Measurements from ENCODE around the gene GNAZ. TPM values are rescaled to one million over a fixed set of nuclear protein-coding genes. Genes with fewer than 3 reads are reported as not detected.
A peak's percentile ranks its signal among the peaks of the same experiment; 100 is the strongest.

Gene GNAZ
- total and polyA plus RNA-seq, 9 donors = 3.0 to 4.8 (median 3.7) TPM

DNA sequence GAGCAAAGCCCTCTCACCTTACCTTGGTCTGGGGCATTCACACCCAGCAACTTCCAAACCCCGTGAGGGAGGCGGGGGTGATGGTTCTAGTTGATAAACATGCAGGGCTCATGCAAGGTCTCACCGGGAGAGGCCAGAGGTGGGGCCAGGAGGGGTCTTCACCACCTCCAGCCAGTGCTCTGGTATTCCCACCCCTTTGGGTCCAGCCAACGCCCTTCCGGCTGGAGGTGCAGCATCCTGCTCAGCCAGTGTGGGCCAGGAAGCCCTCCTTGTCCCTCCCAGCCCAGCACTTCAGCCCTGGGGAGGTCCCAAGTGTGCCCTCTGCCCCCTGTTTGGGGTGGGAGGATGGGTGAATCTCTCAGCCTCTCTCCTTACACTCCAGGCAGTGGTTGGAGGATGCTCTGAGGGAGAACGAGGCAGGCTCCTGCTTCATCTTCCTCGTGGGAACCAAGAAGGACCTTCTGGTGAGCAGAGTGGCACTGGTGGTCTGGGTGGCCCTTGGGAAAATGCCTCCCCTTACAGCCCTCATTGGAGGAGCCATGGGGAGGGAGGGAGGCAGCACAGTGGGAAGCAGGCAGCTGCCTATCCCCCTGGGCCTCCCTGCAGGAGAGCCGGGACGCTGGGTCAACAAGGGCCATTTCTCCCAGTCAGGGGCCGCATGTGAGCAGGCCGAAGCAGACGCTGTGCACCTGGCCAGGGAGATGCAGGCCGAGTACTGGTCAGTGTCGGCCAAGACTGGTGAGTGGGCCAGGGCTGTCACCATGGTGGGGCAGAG is 88.4 kb downstream of the GNAZ start:
- Histone ChIP-seq H3K4me3 (ENCODE audit: low read length) (no peak overlapping the region), H3K9me3 (replicated peaks; ENCODE audit: control insufficient read depth, low read depth, low read length) (no peaks in the 10 kb centered on the region), H3K27ac (ENCODE audit: low read length) (no peak overlapping the region), H3K27me3 (ENCODE audit: control insufficient read depth, insufficient read depth, low read length) (peaks cover 4% of the 10 kb centered on the region), H3K36me3 (ENCODE audit: control insufficient read depth, insufficient read depth, low read length) (no peaks in the 10 kb centered on the region), H3K4me1 (ENCODE audit: control insufficient read depth, insufficient read depth, low read length) (peaks cover 3% of the 10 kb centered on the region)
- 78% methylated on average over 9 of the region's 14 CpGs for WGBS (ENCODE audit: insufficient coverage)
- no peak for DNase-seq

DNA sequence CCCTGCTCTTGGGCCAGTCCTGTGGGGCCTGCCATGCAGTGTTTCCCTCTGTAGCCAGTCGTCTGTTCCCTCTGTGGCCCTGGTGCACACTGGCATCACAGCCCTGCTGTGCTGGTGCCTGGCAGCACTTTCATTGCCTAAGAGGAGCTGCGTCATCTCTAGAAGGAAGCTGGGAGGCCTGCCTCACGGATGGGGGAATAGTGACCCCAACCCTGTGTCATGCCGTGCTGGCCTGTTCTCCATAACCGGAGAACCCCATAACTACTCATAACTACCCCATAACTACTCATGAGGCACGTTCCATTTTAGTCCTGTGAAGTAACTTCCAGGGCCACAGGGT is 88.9 kb downstream of the GNAZ start:
- WGBS (ENCODE audit: insufficient coverage) = 83% methylated on average over 5 of the region's 6 CpGs
- no peaks in the 10 kb centered on the region for H3K36me3 ChIP-seq (ENCODE audit: control insufficient read depth, insufficient read depth, low read length)
- H3K27me3 ChIP-seq (ENCODE audit: control insufficient read depth, insufficient read depth, low read length) = peaks cover 4% of the 10 kb centered on the region
- H3K9me3 ChIP-seq (replicated peaks; ENCODE audit: control insufficient read depth, low read depth, low read length) = no peaks in the 10 kb centered on the region
- no peak overlapping the region for H3K27ac ChIP-seq (ENCODE audit: low read length)
- no peak for DNase-seq
- no peak overlapping the region for H3K4me3 ChIP-seq (ENCODE audit: low read length)
- H3K4me1 ChIP-seq (ENCODE audit: control insufficient read depth, insufficient read depth, low read length) = peaks cover 9% of the 10 kb centered on the region

DNA sequence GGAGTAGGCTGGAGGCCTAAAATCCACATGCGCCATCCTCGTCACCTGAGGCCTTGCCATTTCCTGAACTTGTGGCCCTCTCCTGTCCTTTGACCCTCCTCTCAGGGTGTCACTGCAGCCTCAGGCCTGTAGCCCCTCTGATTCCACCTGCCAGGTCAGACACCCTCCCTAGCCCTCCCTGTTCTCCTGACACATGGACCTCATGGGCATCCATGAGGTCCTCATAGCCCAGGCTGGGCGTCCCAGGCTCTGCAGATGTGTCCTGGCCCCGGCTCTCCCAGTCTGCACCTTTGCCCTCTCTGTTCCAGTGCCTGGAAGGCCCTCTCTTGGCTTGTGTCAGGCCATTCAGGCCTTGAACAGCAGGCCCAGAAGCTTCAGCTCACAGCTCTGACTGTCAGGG is 90.7 kb downstream of the GNAZ start:
- Histone ChIP-seq H3K36me3 (ENCODE audit: control insufficient read depth, insufficient read depth, low read length) (no peaks in the 10 kb centered on the region), H3K4me3 (ENCODE audit: low read length) (no peak overlapping the region), H3K27ac (ENCODE audit: low read length) (no peak overlapping the region), H3K27me3 (ENCODE audit: control insufficient read depth, insufficient read depth, low read length) (peaks cover 7% of the 10 kb centered on the region), H3K9me3 (replicated peaks; ENCODE audit: control insufficient read depth, low read depth, low read length) (no peaks in the 10 kb centered on the region), H3K4me1 (ENCODE audit: control insufficient read depth, insufficient read depth, low read length) (peaks cover 11% of the 10 kb centered on the region)
- whole genome bisulfite sequencing (ENCODE audit: insufficient coverage) = 93% methylated on average over 4 of the region's 4 CpGs
- no peak for DNase-seq

DNA sequence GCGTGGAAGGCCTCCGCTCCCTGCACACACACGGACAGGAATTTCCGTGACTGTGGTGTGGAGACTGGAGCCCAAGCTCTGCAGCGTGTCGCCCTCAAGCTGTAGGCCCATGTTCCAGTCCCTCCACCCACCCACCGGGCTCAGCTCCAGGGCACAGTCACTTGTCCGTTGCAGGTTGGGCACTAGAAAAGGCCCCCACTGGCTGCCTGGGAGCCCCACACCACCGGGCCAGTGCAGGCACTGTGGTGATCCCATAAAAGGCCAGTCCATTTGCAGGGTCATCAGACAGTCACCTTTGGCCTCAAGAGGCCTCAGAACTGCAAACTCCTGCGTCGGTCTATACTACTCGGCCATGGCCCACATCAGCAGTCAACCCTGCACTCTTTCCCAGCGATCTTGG is 91.3 kb downstream of the GNAZ start:
- 64% methylated on average over 12 of the region's 13 CpGs for WGBS (ENCODE audit: insufficient coverage)

DNA sequence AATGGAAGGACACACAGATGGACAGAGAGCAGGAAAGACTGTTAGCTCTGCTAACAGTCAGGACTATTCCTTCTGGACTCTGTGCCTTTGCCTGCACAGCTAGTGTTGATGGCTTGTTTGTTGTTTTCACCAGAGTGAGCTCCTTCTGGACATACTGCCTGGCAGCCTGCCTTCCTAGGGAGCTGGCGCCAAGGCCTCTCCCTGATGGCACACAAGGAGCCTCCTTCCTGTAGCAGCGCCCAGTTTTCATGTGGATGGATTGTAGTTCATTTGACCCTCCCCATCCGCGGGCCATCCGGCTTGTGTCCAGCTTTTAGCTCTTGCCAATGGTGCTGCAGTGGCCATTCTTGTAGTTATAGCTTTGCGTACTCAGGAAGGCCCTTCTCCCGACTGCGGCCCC is 93.3 kb downstream of the GNAZ start:
- Histone ChIP-seq H3K4me1 (ENCODE audit: control insufficient read depth, insufficient read depth, low read length) (peaks cover 11% of the 10 kb centered on the region), H3K36me3 (ENCODE audit: control insufficient read depth, insufficient read depth, low read length) (no peaks in the 10 kb centered on the region), H3K27ac (ENCODE audit: low read length) (no peak overlapping the region), H3K4me3 (ENCODE audit: low read length) (no peak overlapping the region), H3K9me3 (replicated peaks; ENCODE audit: control insufficient read depth, low read depth, low read length) (no peaks in the 10 kb centered on the region), H3K27me3 (ENCODE audit: control insufficient read depth, insufficient read depth, low read length) (peaks cover 6% of the 10 kb centered on the region)
- peak; percentile 46 for DNase-seq
- WGBS (ENCODE audit: insufficient coverage) = 58% methylated on average over 5 of the region's 8 CpGs

More for the DNA sequence above, 91.3 kb downstream of the GNAZ start:
- Histone ChIP-seq H3K27ac (ENCODE audit: low read length) (no peak overlapping the region), H3K4me1 (ENCODE audit: control insufficient read depth, insufficient read depth, low read length) (peaks cover 11% of the 10 kb centered on the region), H3K9me3 (replicated peaks; ENCODE audit: control insufficient read depth, low read depth, low read length) (no peaks in the 10 kb centered on the region), H3K27me3 (ENCODE audit: control insufficient read depth, insufficient read depth, low read length) (peaks cover 9% of the 10 kb centered on the region), H3K4me3 (ENCODE audit: low read length) (no peak overlapping the region), H3K36me3 (ENCODE audit: control insufficient read depth, insufficient read depth, low read length) (no peaks in the 10 kb centered on the region)
- no peak for DNase-seq

DNA sequence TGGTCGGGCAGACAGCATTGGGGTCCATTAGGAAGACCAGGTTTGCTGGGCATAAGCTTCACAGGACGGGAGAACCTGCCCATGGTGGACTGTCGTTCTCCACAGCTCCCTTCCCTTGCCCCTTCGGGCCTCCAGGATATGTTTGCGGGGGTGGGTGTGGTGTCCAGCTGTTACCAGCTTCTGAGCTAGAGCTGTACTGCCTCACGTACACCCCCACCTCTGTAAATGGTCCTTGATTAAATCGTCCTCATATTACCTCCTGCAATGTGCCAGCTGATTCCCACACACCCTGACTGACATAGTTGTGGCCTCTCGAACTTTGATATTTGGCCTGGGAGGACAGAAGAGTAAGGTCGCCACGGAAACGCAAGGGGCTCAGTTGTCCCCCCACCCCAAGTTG is 93.8 kb downstream of the GNAZ start:
- H3K27ac ChIP-seq (ENCODE audit: low read length) = no peak overlapping the region
- 84% methylated on average over 5 of the region's 11 CpGs for WGBS (ENCODE audit: insufficient coverage)

DNA sequence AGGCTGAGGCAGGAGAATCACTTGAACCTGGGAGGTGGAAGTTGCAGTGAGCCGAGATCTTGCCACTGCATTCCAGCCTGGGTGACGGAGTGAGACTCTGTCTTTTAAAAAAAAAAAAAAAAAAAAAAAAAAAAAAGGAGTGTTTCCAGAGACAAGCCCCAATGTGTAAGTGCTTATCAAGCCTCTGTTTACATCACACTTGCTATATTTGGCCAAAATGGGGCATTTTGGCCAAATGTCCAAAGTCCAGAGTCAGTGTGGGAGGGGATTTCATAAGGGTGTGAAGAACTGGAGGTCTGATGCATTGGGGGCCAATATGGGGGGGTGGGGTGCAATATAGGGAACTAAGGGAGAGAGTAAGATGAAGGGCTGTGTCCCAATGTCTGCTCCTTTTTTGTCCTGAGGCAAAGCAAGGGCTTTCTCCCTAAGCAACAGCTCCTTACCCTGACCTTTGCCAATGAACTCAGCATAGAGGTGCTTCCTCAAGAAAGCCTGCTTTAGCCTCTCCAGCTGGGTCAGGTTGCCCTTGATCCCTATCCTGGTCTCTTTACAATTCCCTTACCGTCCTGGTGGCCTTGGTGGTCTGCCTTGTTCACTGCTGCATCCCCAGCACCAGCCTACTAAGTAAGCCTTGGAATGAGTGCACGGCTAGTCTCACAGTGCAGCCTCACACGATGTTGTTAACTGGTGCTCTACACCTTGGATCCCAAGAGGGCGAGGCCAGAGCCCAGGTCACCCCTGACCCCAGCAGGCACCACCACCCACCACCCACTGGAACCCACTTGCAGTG is 95.9 kb downstream of the GNAZ start:
- Histone ChIP-seq H3K36me3 (ENCODE audit: control insufficient read depth, insufficient read depth, low read length) (no peaks in the 10 kb centered on the region), H3K4me3 (ENCODE audit: low read length) (no peak overlapping the region), H3K9me3 (replicated peaks; ENCODE audit: control insufficient read depth, low read depth, low read length) (no peaks in the 10 kb centered on the region), H3K27ac (ENCODE audit: low read length) (no peak overlapping the region), H3K27me3 (ENCODE audit: control insufficient read depth, insufficient read depth, low read length) (peaks cover 6% of the 10 kb centered on the region), H3K4me1 (ENCODE audit: control insufficient read depth, insufficient read depth, low read length) (peaks cover 11% of the 10 kb centered on the region)
- DNase-seq = no peak
- 78% methylated on average over 4 of the region's 6 CpGs for WGBS (ENCODE audit: insufficient coverage)

More for the DNA sequence above, 93.8 kb downstream of the GNAZ start:
- DNase-seq = no peak
- Histone ChIP-seq H3K4me3 (ENCODE audit: low read length) (no peak overlapping the region), H3K4me1 (ENCODE audit: control insufficient read depth, insufficient read depth, low read length) (peaks cover 11% of the 10 kb centered on the region), H3K36me3 (ENCODE audit: control insufficient read depth, insufficient read depth, low read length) (no peaks in the 10 kb centered on the region), H3K9me3 (replicated peaks; ENCODE audit: control insufficient read depth, low read depth, low read length) (no peaks in the 10 kb centered on the region), H3K27me3 (ENCODE audit: control insufficient read depth, insufficient read depth, low read length) (peaks cover 6% of the 10 kb centered on the region)

DNA sequence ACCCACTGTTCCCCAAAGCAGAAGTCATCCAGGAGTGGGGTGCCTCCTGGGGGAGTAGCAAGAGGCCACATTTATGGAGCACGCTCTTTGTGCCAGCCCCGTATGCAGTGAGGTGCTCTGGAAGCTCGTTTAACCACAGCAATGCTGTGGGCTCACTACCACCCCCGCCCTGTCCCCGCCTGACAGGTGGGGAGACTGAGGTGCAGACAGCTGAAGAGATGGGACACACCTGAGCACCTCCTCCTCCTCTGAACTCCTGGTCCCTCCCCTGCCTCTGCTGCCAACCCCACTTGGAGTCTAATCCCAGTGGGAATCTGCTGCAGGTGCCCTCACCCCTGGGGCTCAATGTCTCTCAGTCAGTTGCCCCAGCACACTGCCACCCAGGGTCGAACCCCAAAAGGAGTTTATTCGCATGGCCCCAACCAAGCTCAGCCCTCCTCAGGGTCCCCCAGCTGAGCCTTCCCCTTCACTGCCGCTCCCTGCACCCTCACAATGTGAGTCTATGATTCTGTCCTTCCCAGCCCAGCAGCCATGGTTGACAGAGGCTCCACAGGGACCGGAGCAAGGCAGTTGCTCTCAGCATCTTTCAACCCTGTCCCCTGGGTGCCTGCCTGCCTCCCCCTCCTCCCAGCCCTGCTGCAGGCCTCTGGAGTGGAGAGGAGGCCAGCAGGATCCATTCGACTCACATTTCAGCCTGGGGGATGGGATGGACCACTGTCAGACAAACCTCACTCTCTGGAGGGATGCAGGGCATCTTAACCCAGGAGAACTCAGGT is 96.7 kb downstream of the GNAZ start:
- no peak for DNase-seq
- H3K4me3 ChIP-seq (ENCODE audit: low read length) = no peak overlapping the region
- no peaks in the 10 kb centered on the region for H3K36me3 ChIP-seq (ENCODE audit: control insufficient read depth, insufficient read depth, low read length)
- peaks cover 11% of the 10 kb centered on the region for H3K4me1 ChIP-seq (ENCODE audit: control insufficient read depth, insufficient read depth, low read length)
- no peak overlapping the region for H3K27ac ChIP-seq (ENCODE audit: low read length)
- peaks cover 6% of the 10 kb centered on the region for H3K27me3 ChIP-seq (ENCODE audit: control insufficient read depth, insufficient read depth, low read length)
- no peaks in the 10 kb centered on the region for H3K9me3 ChIP-seq (replicated peaks; ENCODE audit: control insufficient read depth, low read depth, low read length)
- WGBS (ENCODE audit: insufficient coverage) = 78% methylated on average over 8 of the region's 10 CpGs

DNA sequence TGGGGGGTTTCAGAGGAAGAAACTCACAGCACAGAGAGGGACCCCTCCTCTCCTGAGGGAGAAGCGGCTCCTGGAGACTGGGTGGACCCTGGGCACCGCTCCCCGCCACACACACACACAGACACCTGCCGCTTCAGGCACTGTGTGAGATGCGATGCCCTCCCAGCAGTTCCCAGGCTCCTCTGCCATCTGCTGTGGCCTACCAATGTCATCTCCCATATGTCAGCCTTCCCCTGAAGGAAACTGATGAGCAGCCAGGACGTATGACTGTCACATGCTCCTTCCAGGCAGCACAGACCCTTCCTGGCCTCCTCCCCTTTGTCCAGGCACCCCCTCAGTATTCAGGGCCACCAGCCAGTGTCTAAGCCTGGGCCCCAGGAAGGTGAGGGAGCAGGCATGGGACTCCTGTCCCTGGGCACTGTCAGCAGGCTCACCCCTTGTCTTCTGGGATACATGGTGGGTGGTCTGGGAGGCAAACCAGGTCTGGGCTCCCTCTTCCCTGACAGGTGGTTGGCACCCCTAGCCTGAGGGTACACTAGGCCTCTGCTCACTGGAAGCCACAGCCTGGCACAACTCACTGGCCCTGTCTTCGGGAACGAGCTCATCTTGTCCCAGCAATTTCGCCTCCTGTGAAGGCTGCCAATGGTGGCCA is 98.2 kb downstream of the GNAZ start:
- H3K9me3 ChIP-seq (replicated peaks; ENCODE audit: control insufficient read depth, low read depth, low read length) = no peaks in the 10 kb centered on the region
- H3K4me1 ChIP-seq (ENCODE audit: control insufficient read depth, insufficient read depth, low read length) = peaks cover 10% of the 10 kb centered on the region
- no peak for DNase-seq
- 90% methylated on average over 5 of the region's 9 CpGs for WGBS (ENCODE audit: insufficient coverage)
- no peaks in the 10 kb centered on the region for H3K36me3 ChIP-seq (ENCODE audit: control insufficient read depth, insufficient read depth, low read length)
- peaks cover 6% of the 10 kb centered on the region for H3K27me3 ChIP-seq (ENCODE audit: control insufficient read depth, insufficient read depth, low read length)
- H3K27ac ChIP-seq (ENCODE audit: low read length) = no peak overlapping the region
- no peak overlapping the region for H3K4me3 ChIP-seq (ENCODE audit: low read length)

DNA sequence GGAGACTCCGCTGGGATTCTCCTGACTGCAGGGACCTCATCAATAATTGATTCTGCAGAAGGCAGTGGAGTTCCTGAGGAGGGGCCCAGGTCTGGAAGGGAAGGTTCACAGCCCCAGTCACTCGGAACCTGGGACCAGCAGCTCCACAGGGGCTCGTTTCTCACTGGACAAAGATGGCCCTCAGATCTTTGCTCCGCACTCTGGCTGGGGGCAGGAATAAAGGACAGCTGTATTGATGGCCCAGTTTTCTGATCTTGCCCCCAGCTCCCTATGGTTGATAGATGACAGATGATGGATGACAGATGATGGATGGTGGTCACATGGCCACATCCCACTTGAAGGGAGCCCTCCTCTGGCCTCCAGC is 98.7 kb downstream of the GNAZ start:
- no peak for DNase-seq
- Histone ChIP-seq H3K9me3 (replicated peaks; ENCODE audit: control insufficient read depth, low read depth, low read length) (no peaks in the 10 kb centered on the region), H3K27me3 (ENCODE audit: control insufficient read depth, insufficient read depth, low read length) (peaks cover 6% of the 10 kb centered on the region), H3K27ac (ENCODE audit: low read length) (no peak overlapping the region), H3K4me1 (ENCODE audit: control insufficient read depth, insufficient read depth, low read length) (peaks cover 5% of the 10 kb centered on the region), H3K4me3 (ENCODE audit: low read length) (no peak overlapping the region), H3K36me3 (ENCODE audit: control insufficient read depth, insufficient read depth, low read length) (no peaks in the 10 kb centered on the region)
- 78% methylated on average over 4 of the region's 4 CpGs for WGBS (ENCODE audit: insufficient coverage)
